ENCODE measurements around the gene CPEB2.

CPEB2 gene

DNA sequence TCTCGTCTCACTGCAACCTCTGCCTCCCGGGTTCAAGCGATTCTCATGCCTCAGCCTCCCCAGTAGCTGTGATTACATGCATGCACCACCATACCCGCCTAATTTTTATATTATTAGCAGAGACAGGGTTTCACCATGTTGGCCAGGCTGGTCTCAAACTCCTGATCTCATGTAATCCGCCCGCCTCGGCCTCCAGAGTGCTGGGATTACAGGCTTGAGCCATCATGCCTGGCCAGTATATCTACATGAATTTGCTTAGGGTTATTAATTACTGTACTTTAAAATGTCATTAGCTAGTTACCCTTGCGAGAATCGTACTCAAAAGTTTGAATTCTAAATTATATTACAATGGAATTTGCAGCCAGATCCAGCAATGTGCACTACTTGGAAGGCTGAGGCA lies 8.9 kb downstream of the CPEB2 start:
- DNase-seq = no peak

DNA sequence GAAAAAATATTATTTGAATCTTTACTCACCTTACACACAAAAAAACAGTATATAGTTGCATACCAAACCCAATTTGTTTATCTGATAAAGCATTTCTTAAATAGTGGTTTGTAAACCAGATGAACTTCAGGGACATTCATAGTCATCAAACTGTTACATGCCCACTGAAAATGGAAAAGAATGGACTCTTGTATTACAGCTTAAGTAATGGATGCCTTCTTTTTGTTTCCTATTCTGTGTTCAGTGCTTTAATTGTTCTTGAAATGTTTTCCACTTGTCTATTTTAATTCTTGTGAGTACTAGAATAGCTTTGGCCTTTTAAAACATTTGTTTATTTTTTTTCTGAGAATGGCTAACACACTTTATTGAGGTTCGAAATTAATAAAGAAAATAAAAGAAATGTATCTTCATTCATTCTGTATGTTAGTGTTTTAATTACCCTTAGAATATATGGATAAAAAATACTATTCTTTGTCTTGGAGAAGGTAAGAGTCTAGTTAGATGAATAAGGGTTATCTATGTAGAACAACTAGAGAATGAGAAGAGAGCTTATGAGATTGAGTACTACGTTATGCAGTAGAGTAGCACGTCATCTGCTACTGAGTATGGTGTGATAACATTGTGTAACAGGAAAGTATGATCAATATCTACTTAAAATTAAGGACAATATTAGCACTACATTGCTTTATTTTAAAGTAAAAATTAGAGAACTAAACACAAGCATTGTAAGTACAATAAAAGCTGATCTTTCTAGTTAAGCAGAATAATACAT lies 9.9 kb downstream of the CPEB2 start:
- DNase-seq = no peak

DNA sequence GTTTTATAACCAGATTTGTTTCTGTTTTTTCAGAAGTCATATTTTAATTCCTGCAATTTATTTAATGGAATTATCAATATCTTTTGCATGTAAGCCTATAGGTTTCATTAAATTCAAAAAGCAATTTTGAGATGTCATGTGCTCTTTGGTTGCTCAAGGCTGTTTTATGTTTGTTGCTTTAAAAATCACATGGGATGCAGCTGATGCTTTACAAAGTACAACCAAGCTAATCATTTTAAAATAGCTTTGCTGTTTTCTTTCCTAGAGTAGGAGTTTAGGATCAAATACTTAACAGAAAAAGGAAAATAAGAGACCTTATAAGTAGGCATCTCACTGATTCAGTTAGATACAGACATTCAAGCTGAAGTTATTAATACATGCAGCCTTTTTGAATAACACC lies 11.3 kb downstream of the CPEB2 start:
- no peak for DNase-seq

DNA sequence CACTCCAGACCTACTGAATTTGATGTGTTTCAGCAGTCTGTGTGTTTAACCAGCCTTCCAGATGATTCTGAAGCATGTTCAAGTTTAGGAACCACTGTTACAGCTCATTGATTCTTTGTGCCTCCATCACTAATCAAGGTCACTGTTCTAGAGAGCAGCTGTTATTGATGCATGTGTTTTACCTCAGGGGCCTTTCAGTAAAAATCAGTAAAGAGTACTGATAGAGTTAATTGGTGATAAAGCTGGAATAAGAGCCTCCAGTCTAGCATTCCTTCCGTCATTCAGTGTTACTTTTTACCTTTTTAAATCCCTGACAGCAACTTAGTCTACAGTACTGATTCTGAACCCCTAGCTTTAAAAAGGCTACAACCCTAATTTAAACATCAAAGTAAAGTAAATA lies 12.9 kb downstream of the CPEB2 start:
- DNase-seq = no peak

DNA sequence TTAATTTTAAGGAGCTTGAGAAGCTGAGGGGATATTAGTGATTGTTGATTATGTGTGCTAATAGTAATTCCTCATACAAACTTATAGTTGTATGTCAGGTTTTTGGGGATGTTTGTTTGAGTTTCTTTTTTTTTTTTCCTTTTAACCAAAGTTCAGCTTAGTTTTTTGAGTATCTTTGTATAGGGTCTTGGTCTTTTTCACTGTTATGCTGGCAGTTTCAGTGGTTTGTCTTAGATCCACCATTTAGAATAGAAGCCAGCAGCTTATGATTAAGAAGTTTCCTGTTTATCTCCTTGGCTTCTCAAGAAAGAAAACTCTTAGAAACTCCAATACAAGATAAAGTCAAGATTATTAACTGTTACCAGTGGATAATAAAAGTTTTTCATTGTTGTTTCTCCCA lies 16.1 kb downstream of the CPEB2 start:
- DNase-seq = no peak

DNA sequence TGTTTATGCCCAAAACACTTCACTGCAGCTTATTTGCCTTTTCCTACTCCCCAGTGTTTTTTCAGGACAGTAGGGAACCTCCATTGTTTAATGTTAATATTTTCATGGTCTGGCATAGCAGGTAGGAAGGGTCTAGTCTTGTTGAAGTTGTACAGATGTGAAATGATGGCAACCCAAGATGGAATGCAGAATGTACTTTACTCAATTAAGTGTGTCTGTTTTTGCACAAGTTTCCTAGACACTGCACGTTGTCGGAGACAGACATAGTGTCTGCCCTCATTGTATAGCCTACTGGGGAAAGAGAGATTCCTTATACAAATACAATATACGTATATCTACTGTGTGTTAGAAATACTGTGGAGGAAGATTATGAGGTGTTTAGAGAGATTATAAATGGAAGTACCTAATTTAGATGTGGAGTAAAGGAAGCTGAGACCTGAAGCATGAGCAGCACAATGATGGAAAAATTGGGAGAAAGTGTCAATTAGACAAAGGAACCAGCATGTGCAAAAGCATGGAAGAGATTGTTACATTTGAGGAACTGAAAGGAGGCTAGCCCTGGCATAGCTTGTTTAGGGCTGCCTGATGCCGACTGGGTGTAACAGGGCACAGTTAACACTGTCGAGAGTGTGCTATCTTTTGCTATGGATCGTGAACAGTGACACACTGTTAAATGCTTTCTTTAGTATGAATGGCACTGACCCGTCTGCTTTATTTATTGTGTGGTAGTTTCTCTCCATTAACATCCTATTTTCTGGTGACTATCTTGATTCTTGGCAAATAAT lies 18.4 kb downstream of the CPEB2 start:
- no peak for DNase-seq

DNA sequence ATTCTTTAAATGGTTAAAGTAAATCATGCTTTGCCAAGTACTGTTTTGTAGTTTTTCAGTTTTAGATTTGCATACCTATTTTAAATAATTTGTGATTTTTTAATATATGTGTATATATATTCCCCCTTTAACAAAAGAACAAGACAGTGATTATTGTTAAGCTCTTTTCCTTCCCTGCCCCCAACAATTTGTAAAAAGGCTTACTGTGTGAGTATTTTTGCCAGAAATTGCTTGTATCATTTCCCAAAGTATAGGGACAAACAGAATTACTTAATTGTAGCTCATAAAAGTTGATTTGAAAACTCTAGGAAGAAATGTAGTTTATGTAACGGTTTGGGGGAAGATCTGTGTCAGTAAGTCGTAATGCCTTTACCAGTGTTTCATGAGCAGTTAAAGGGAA lies 19.0 kb downstream of the CPEB2 start:
- no peak for DNase-seq

DNA sequence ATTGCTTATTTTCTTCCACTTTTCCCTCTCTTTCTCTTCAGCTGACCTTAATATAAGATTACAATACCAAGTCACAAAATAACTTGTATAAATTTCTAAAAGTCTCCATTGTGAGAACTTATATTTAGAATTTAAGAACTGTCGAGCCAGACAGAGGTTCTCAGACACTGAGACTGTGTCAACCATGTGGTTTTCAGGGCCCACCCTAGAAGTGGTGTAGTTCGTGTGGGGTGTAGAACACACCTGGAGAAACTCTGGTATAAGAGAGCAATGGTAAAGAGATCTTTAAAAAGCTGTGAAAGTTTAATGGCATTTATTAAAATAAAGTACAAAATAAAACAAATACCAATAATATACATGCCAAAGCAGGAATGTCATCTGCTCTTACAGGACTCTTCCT lies 19.7 kb downstream of the CPEB2 start:
- DNase-seq = no peak

DNA sequence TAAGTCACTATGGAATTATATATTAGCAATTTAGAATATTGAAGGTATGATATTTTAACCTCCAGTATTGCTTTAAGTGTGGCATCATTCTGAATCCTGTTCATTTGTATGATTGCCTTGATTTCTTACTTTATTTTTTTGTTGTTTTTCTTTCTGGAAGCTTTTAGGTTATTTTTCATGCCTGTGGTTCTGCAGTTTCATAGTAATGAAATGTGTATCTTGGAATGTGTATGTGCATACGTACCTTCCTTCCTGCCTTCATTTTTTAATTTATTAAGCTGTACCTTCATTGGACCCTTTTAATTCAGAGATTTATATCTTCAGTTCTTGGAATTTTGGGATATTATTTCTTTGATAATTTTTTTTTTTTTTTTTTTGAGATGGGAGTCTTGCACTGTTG lies 22.1 kb downstream of the CPEB2 start:
- DNase-seq = no peak

DNA sequence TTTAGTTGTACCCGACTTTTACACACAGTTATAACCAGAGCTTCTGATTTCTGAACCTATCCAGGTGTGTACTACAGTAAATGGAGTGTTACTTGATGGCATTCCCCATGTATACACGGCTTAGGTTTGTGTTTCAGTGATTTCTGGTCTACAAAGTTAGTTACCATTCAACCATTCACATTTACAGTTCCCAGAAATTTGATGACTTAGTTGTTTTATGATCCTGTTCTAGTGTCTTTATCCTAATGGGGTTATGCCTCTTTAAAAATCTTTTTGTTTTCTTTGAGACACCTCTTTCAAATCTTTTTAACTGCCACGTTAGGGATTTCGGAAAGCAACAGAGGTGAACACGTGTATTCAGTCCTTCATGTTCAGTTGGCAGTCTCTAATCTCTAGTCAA lies 23.4 kb downstream of the CPEB2 start:
- no peak for DNase-seq

DNA sequence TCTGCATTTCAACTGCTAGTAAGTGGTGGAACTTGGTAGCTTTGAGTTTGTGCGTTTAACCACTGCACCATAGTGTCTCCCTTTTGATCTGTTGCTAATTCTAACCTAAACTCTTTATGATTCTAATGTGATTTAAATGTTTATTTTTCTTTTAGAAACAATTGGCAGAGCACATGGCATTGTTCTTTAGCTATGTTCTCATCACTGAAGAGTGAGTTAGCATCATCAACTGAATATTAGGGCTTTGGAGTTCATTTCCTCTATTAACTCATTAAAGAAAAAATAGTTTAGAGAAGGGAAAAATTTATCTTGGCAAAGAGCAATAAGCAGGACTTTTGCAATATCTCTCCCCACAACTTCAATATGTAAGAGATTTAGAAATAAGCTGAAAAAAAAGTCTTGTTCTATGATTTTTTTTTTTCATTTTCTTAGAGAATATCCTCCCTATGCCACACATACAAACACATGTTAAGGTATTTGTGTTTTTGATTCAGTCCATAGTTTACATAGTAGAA lies 25.7 kb downstream of the CPEB2 start:
- no peak for DNase-seq

DNA sequence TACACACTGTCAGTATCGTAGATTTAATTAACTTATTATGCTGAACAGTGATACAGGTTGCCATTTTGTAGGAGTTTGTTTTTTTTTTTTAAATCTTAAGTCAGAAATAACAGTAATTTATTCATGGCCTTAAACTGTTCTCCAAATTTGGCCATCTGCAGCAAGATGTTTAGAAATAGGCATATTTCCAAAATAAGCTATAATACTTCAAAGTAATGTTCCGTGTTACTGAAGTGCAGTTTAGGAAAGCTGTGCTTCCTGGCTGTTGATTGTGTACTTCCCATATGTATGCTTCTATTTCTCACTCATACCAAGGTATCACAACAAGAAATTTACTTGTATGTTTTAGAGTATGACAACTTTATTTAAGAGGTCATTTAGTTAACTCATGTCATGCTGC lies 28.9 kb downstream of the CPEB2 start:
- no peak for DNase-seq

DNA sequence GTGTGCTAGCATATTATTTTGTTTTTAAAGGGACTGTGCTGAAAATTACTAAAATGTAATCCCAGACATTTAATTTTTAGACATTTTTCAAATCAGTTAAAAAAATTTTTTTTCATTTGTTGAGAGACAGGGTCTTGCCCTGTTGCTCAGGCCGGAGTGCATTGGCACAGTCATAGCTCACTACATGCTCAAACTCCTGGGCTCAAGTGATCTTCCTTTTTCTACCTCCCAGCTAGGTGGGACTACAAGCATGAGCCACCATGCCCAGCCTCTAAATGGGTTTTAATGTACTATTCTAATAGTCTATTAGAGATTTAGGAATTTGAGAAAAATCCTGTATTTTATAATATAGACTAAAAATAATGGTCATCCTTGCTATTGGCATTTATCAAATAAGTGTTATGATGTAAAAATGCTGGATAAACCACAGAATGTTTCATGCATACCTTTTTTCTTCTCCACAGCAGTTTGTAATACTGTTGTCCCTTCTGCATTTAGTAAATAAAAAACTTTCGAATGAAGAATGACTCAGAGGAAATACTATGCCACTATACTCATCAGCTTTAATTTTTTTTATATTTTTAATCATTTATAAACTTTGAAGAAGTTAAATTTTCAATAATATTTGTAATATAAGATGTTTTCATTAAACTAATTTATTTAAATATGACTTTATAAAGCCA lies 29.9 kb downstream of the CPEB2 start:
- DNase-seq = no peak

DNA sequence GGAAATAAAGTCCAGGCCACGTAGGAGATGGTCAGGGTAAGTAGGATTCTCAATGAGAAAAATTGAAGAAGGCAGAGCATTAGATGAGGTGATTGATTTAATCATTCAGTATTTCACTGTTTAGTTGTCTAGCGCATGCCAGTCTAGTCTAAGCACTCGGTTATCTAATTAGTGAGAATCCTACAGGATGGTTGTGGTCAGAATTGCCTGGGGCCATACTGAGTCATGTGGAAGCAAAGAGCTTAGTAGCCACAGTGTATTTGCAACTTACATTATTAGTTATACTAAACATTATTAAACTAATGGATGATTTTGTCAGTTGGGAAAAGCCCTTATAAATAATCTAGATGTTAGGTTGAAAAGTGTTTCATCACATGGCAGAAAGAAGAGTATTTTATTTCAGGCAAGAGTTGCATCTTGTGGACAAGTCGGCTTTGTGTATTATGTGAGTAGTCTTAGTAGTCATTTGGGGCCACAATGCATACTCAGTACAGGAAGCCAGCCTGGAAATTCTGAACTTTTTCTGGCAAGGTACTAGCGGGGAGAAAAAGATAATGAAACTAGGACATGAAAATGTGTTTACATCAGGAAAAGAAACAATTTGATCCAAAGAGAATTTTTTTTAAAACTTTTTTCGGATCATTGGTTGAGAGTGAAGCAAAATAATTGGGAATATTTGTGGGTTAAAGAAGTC lies 31.9 kb downstream of the CPEB2 start:
- no peak for DNase-seq

DNA sequence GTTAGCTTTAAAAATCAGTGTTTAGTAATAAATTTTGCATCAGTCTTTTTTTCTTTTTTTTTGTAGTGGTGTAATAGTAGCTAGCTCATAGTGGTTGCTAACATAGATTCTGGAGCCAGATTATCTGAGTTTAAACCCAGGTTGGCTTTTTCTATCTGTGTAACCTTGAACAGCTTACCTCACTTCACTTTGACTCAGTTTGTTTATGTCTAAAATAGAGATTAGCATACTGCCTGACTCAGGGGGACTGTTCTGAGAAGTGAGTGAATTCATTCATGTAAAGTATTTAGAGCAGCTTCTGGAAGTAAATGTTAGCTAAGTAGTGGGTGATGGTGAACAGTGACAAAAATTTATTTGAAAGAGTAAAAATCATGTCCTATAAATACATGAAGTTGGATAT lies 32.9 kb downstream of the CPEB2 start:
- no peak for DNase-seq

DNA sequence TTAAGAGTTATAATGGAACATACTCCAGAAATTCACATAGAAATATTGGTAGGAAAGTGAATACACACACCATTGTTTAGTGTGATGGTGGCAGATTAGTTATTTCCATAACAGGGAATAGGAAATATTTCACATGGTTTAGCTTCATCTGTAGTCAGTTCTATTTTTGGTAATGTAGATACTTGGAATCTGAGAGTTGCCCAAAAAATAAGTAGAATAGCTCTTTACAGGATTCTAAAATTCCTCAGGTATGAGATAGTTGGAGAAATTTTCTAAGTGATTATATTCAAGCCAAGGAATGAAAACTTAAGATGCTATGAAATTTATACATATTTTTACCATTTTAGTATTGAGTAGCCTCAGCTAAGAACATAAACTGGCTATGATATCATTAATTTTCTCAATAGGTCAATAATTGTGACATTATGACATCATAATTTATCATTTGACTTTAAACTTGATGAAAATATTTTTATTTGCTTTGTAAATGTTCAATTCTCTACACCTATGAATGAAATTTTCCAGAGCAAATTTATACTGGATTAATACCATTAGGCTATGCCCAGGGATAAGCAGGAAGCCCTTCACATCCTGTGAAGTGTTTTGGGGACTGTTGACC lies 35.8 kb downstream of the CPEB2 start:
- DNase-seq = no peak

DNA sequence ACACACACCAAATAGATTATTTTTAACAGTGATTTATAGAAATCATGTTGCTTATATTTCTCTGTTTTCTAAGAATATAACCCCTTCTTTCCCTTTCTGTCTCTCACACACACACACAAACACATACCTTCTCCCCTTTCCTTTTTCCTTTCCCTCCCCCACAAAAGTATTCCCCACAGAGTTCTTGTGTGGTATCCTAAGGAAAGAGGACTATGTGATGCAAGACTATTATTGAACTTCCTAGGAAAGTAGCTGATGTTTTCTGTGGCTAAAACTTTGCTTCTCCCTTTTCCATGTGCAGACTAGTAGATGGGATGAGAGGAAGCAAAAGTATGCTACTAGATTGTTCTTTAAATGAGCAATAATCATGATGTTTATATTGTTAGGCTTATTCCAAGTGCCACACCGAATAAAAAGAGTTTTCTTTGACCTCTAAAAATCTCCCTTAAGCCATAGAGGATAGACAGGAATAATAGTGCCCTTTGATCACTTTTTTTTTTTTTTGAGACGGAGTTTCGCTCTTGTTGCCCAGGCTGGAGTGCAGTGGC lies 38.7 kb downstream of the CPEB2 start:
- DNase-seq = no peak

DNA sequence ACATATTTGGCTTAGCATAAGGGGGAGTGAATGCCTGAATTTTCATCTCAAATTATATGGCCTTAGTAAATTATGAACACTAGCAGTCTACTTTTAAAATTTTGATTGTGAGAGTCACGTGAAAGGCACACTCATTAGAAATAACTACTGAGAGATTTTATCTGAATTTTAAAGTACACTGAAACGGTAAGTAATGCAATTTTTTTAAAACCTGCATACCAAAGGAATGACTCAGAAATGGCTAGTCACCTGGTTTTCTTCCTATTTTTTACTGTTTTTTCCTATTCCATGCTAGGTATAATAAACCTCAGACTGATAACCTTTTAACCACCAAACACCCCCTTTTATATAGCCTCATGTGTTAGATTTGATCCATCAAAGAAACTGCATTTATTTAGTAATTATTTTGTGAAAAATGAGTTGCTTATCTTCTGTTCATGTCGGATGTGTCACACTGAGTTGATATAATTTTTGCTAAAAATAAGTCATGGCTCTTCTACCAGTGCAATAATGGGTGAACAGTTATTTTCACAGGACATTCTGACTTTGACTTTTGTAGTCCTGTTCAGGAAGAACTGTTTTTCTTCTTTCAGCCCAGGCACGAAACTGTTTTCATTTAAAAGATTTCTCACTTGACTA lies 40.4 kb downstream of the CPEB2 start:
- DNase-seq = no peak

DNA sequence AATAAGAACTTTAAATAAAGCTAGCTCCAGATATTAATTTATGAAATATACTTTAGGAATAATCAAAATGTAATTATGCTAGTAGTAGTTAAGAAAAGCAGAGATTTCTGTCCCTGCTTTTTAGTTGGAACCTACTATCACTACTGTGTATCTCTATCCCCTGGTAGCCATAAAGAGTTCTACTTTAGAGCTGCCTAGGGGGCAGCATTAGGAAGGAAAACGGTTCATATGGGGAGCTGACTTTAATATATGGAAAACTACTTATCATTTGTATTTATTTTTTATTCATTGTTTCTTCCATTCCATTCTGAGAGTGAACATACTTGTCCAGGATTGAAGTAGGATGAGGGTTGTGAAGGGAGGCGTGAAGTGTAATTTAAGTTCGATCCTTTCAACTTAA lies 40.9 kb downstream of the CPEB2 start:
- no peak for DNase-seq

DNA sequence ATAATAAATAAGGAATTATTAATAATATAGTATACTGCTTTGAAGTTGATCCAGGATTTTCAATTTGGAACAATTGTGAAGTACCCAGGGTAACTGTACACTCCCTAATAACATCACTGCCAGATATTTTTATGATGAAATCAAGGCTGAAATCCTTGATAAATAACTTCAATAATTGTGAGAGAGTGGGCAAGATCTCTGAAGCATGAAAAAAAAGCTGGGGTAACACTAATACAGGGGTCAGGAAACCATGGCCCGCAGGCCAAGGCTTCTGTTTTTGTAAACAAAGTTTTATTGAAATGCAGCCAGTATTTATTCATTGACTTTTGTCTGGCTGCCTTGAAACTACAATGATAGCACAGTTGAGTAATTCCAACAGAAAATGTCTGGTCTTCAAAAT lies 41.6 kb downstream of the CPEB2 start:
- no peak for DNase-seq

DNA sequence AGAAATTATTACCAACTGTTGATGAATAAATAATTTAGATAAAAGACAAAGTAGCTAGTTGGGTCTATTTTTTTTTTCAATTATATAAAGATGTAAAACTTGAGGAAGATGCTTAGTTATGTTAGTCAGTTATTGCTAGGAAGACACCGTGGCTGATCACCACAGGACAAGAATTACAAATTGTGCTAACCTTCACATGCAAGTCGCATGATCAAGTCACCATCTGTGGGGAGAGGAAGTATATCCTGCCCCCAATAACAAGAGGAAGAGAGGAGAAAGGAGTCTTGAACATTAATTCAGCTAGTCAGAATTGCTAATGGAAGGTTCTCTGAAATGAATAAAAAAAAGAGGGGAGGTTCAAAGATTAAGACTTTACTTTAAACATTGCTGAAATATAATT lies 52.3 kb downstream of the CPEB2 start:
- DNase-seq = no peak

DNA sequence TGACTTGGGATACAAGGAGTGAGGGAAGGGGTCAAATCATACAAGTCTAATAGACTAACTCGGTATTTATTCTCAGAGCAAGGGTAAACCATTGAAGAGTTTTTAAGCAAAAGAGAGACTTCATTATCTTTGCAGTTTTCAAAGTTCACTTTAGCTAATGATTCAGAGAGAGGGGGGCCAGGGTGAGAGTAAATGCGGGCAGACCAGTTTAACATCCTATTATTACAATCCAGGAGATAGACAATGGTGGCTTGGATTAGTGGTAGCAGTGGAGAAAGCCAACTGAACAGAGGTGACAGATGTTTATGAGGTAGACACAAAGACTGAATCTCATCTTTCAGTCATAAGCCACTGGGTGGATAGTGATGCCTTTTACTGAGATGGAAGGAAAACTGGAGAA lies 57.9 kb downstream of the CPEB2 start:
- no peak for DNase-seq

Data from NCI-H187 treated with DMSO at 0.1 percent for 48 hours (cell line).